ENCODE data around the gene ILDR2.

The ILDR2 gene

GRCh38 chr1:166908942-166909341 is 66.4 kb downstream of the ILDR2 start:
- no peak for DNase-seq (ENCODE audit: low read depth)
- H3K4me3 ChIP-seq (ENCODE audit: low read depth, low read length) = no peak overlapping the region
- TF ChIP-seq CTCF (IDR thresholded peaks at IDR 0.05; ENCODE audit: low read depth, low read length, missing control alignments) = no peak

GRCh38 chr1:166907763-166908162 is 67.6 kb downstream of the ILDR2 start:
- no peak for TF ChIP-seq CTCF (IDR thresholded peaks at IDR 0.05; ENCODE audit: low read depth, low read length, missing control alignments)
- peak; percentile 26 for DNase-seq (ENCODE audit: low read depth)
- no peak overlapping the region for H3K4me3 ChIP-seq (ENCODE audit: low read depth, low read length)

- TF ChIP-seq CTCF (IDR thresholded peaks at IDR 0.05; ENCODE audit: low read depth, low read length, missing control alignments) = no peak
- no peak overlapping the region for H3K4me3 ChIP-seq (ENCODE audit: low read depth, low read length)
Measured at GRCh38 chr1:166907051-166907450, 68.3 kb downstream of the ILDR2 start.

GRCh38 chr1:166906647-166907046 is 68.7 kb downstream of the ILDR2 start:
- TF ChIP-seq CTCF (IDR thresholded peaks at IDR 0.05; ENCODE audit: low read depth, low read length, missing control alignments) = no peak
- no peak for DNase-seq (ENCODE audit: low read depth)
- H3K4me3 ChIP-seq (ENCODE audit: low read depth, low read length) = no peak overlapping the region

More at GRCh38 chr1:166907051-166907450, 68.3 kb downstream of the ILDR2 start:
- DNase-seq (ENCODE audit: low read depth) = no peak

GRCh38 chr1:166905900-166906299 is 69.4 kb downstream of the ILDR2 start:
- TF ChIP-seq CTCF (IDR thresholded peaks at IDR 0.05; ENCODE audit: low read depth, low read length, missing control alignments) = no peak
- no peak overlapping the region for H3K4me3 ChIP-seq (ENCODE audit: low read depth, low read length)
- no peak for DNase-seq (ENCODE audit: low read depth)

- DNase-seq (ENCODE audit: low read depth) = no peak
- no peak overlapping the region for H3K4me3 ChIP-seq (ENCODE audit: low read depth, low read length)
- TF ChIP-seq CTCF (IDR thresholded peaks at IDR 0.05; ENCODE audit: low read depth, low read length, missing control alignments) = no peak
Measured at GRCh38 chr1:166905136-166905535, 70.2 kb downstream of the ILDR2 start.

GRCh38 chr1:166903232-166903631 is 72.1 kb downstream of the ILDR2 start:
- no peak for DNase-seq (ENCODE audit: low read depth)
- no peak for TF ChIP-seq CTCF (IDR thresholded peaks at IDR 0.05; ENCODE audit: low read depth, low read length, missing control alignments)
- H3K4me3 ChIP-seq (ENCODE audit: low read depth, low read length) = no peak overlapping the region
